ENCODE data around the gene C18orf54.

DNA sequence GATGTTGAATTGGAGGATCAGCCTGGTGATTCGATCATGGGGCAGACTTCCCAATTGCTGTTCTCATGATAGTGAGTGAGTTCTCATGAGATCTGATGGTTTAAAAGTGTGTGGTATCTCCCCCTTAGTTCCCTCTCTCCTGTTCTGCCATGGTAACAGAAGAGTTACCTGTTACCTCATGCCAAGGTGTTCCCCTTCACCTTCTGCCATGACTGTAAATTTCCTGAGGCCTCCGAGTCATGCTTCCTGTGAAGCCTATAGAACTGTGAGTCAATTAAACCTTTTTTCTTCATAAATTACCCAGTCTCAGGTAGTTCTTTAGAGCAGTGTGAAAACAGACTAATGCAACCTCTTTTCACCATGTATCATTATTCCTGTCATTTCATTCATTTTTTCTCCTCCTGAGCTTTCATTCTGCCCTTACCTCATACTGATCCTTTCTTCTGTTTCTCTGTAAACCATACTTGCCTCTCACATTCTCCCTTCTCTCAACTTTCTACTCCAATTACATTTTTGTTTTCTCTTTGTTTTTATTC lies 22.0 kb upstream of the C18orf54 start:
- TF ChIP-seq EZH2 (IDR thresholded peaks at IDR 0.05; ENCODE audit: insufficient read depth, poor library complexity, severe bottlenecking) (no peak), EZH2phosphoT487 (IDR thresholded peaks at IDR 0.05; ENCODE audit: insufficient read depth, low read depth) (no peak)

Data from GM23248 (cell line).